ENCODE measurements around the gene HIF1AN.
"Not testable (repeated sequence)": the region's sequence is repeated elsewhere in the genome, so short reads cannot be mapped to it uniquely, and the experiment has no call there.

HIF1AN gene

GRCh38 chr10:100567249-100567648 lies 31.5 kb downstream of the HIF1AN start:
- no peak for DNase-seq (ENCODE audit: low read depth in 2 of 2)

- DNase-seq (ENCODE audit: low read depth in 2 of 2), result no peak
These were observed 32.1 kb downstream of the HIF1AN start for GRCh38 chr10:100567826-100568225.

- DNase-seq (ENCODE audit: low read depth in 2 of 2), result no peak
These were observed 33.2 kb downstream of the HIF1AN start for GRCh38 chr10:100568912-100569311.

- no peak for DNase-seq (ENCODE audit: low read depth in 2 of 2)
These were observed 34.1 kb downstream of the HIF1AN start for GRCh38 chr10:100569687-100570481.

GRCh38 chr10:100570506-100570905 lies 34.8 kb downstream of the HIF1AN start:
- no peak for DNase-seq (ENCODE audit: low read depth in 2 of 2)

GRCh38 chr10:100571084-100571856 lies 35.5 kb downstream of the HIF1AN start:
- no peak for DNase-seq (ENCODE audit: low read depth in 2 of 2)

- not testable (repeated sequence) for DNase-seq (ENCODE audit: low read depth in 2 of 2)
These were observed 39.4 kb downstream of the HIF1AN start for GRCh38 chr10:100575146-100575545.

- DNase-seq (ENCODE audit: low read depth in 2 of 2), result no peak
These were observed 40.0 kb downstream of the HIF1AN start for GRCh38 chr10:100575585-100576281.

- DNase-seq (ENCODE audit: low read depth in 2 of 2), result no peak
These were observed 40.5 kb downstream of the HIF1AN start for GRCh38 chr10:100576282-100576635.

GRCh38 chr10:100579261-100580090 lies 43.7 kb downstream of the HIF1AN start:
- no peak for DNase-seq (ENCODE audit: low read depth in 2 of 2)

GRCh38 chr10:100586959-100587358 lies 51.2 kb downstream of the HIF1AN start:
- DNase-seq (ENCODE audit: low read depth in 2 of 2), result no peak

- DNase-seq (ENCODE audit: low read depth in 2 of 2), result no peak
These were observed 62.4 kb downstream of the HIF1AN start for GRCh38 chr10:100598166-100598565.

GRCh38 chr10:100600218-100600617 lies 64.5 kb downstream of the HIF1AN start:
- no peak for DNase-seq (ENCODE audit: low read depth in 2 of 2)

GRCh38 chr10:100607439-100607838 lies 71.7 kb downstream of the HIF1AN start:
- no peak for DNase-seq (ENCODE audit: low read depth in 2 of 2)
